Measurements from ENCODE around the gene TLL2.

The TLL2 gene

GRCh38 chr10:96505150-96506136, 8.3 kb downstream of the TLL2 start:
- CTCF ChIA-PET = no interaction called here
- TF ChIP-seq ZNF384 (IDR thresholded peaks at IDR 0.05) (no peak), FOXK2 (IDR thresholded peaks at IDR 0.05) (no peak), ELF4 (IDR thresholded peaks at IDR 0.05) (no peak), CTBP1 (IDR thresholded peaks at IDR 0.05; ENCODE audit: borderline replicate concordance) (no peak), BHLHE40 (IDR thresholded peaks at IDR 0.05; ENCODE audit: borderline replicate concordance) (no peak), FOXA1 (IDR thresholded peaks at IDR 0.05) (no peak), SP1 (IDR thresholded peaks at IDR 0.05) (no peak), FOXM1 (IDR thresholded peaks at IDR 0.05; ENCODE audit: borderline replicate concordance) (no peak), SUZ12 (IDR thresholded peaks at IDR 0.05) (no peak), L3MBTL2 (conservative IDR thresholded peaks at IDR 0.05) (no peak), ARNT (IDR thresholded peaks at IDR 0.05) (no peak), PKNOX1 (IDR thresholded peaks at IDR 0.05) (no peak), TARDBP (IDR thresholded peaks at IDR 0.05) (no peak), LEF1 (IDR thresholded peaks at IDR 0.05; ENCODE audit: borderline replicate concordance) (no peak), NFRKB (IDR thresholded peaks at IDR 0.05) (no peak)
- POLR2A ChIA-PET = no interaction called here
- DNase-seq (ENCODE audit: extremely low spot score) = no peak

DNA sequence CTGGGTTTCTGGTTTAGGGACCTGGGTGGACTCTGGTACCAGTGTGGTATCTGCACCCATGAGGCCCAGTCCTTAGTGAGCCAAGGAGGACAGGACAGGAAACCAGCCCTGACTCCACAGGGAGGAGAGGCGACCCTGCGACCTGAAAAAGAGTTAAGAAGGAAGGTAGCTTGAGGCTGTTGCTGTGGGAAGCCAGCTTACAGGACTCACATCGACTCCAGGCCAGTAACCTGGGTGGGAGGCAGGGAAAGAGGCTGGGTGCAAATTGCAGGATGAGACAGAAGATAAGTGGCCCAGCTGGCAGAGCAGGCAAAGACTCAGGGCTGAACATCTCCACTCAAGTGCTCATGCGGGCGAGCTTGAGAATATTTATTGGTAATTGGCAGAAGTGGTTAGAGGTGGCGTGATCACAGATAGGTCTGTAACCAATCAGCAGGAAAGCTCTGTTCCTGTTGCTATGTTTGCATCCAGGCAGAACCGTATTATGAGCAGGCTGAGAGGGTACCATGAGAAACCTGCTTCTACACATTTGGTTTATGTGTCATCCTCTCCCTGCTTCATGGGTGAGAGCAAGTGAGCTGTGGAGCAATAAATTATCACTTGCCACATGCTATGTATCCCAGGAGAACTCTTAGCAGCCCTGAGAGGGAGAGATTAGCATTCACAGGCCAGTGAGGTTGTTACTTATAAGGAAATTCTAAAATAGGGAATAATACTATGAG, 11.0 kb downstream of the TLL2 start:
- TF ChIP-seq FOXK2 (IDR thresholded peaks at IDR 0.05) (no peak), L3MBTL2 (conservative IDR thresholded peaks at IDR 0.05) (no peak), ZNF384 (IDR thresholded peaks at IDR 0.05) (no peak), FOXA1 (IDR thresholded peaks at IDR 0.05) (no peak), PKNOX1 (IDR thresholded peaks at IDR 0.05) (no peak), HDGF (IDR thresholded peaks at IDR 0.05; ENCODE audit: borderline replicate concordance) (no peak), NFRKB (IDR thresholded peaks at IDR 0.05) (no peak), SUZ12 (IDR thresholded peaks at IDR 0.05) (no peak), BHLHE40 (IDR thresholded peaks at IDR 0.05; ENCODE audit: borderline replicate concordance) (no peak), FOXM1 (IDR thresholded peaks at IDR 0.05; ENCODE audit: borderline replicate concordance) (no peak), SP1 (IDR thresholded peaks at IDR 0.05) (no peak), CTBP1 (IDR thresholded peaks at IDR 0.05; ENCODE audit: borderline replicate concordance) (no peak), ARNT (IDR thresholded peaks at IDR 0.05) (no peak), LEF1 (IDR thresholded peaks at IDR 0.05; ENCODE audit: borderline replicate concordance) (no peak), ELF4 (IDR thresholded peaks at IDR 0.05) (no peak), TARDBP (IDR thresholded peaks at IDR 0.05) (no peak)
- POLR2A ChIA-PET = no interaction called here
- CTCF ChIA-PET = interaction anchor here (0.6 to 1.3 kb wide), 3 partner anchors 8 to 42 kb away, joined by 3 to 5 read pairs (median 4); no protein-coding TSS in a partner anchor
- DNase-seq (ENCODE audit: extremely low spot score) = no peak

GRCh38 chr10:96501985-96502384, 11.7 kb downstream of the TLL2 start:
- DNase-seq (ENCODE audit: extremely low spot score) = no peak
- CTCF ChIA-PET = interaction anchor here (0.6 to 1.3 kb wide), 3 partner anchors 9 to 11 kb away, joined by 3 to 6 read pairs (median 5); no protein-coding TSS in a partner anchor
- TF ChIP-seq L3MBTL2 (conservative IDR thresholded peaks at IDR 0.05) (no peak), CTBP1 (IDR thresholded peaks at IDR 0.05; ENCODE audit: borderline replicate concordance) (no peak), TARDBP (IDR thresholded peaks at IDR 0.05) (no peak), ELF4 (IDR thresholded peaks at IDR 0.05) (no peak)
- POLR2A ChIA-PET = no interaction called here

GRCh38 chr10:96500519-96500918, 13.2 kb downstream of the TLL2 start:
- TF ChIP-seq ARNT (IDR thresholded peaks at IDR 0.05) = no peak
- TF ChIP-seq TARDBP (IDR thresholded peaks at IDR 0.05) = no peak
- no peak for TF ChIP-seq L3MBTL2 (conservative IDR thresholded peaks at IDR 0.05)
- TF ChIP-seq ELF4 (IDR thresholded peaks at IDR 0.05) = no peak
- TF ChIP-seq FOXA1 (IDR thresholded peaks at IDR 0.05) = no peak
- TF ChIP-seq BHLHE40 (IDR thresholded peaks at IDR 0.05; ENCODE audit: borderline replicate concordance) = no peak
- no peak for TF ChIP-seq CTBP1 (IDR thresholded peaks at IDR 0.05; ENCODE audit: borderline replicate concordance)
- no peak for TF ChIP-seq FOXK2 (IDR thresholded peaks at IDR 0.05)
- no peak for TF ChIP-seq NFRKB (IDR thresholded peaks at IDR 0.05)
- TF ChIP-seq PKNOX1 (IDR thresholded peaks at IDR 0.05) = no peak
- no peak for TF ChIP-seq FOXM1 (IDR thresholded peaks at IDR 0.05; ENCODE audit: borderline replicate concordance)
- no peak for TF ChIP-seq ZNF384 (IDR thresholded peaks at IDR 0.05)
- no peak for TF ChIP-seq HDGF (IDR thresholded peaks at IDR 0.05; ENCODE audit: borderline replicate concordance)
- TF ChIP-seq SUZ12 (IDR thresholded peaks at IDR 0.05) = no peak
- no peak for TF ChIP-seq SP1 (IDR thresholded peaks at IDR 0.05)
- TF ChIP-seq LEF1 (IDR thresholded peaks at IDR 0.05; ENCODE audit: borderline replicate concordance) = no peak
- ChIA-PET POLR2A (no interaction called here), CTCF (no interaction called here)
- DNase-seq (ENCODE audit: extremely low spot score) = no peak

GRCh38 chr10:96500050-96500449, 13.7 kb downstream of the TLL2 start:
- no peak for DNase-seq (ENCODE audit: extremely low spot score)
- ChIA-PET POLR2A (no interaction called here), CTCF (no interaction called here)
- no peak for TF ChIP-seq HDGF (IDR thresholded peaks at IDR 0.05; ENCODE audit: borderline replicate concordance)
- TF ChIP-seq LEF1 (IDR thresholded peaks at IDR 0.05; ENCODE audit: borderline replicate concordance) = no peak
- TF ChIP-seq FOXA1 (IDR thresholded peaks at IDR 0.05) = no peak
- TF ChIP-seq ARNT (IDR thresholded peaks at IDR 0.05) = no peak
- no peak for TF ChIP-seq ELF4 (IDR thresholded peaks at IDR 0.05)
- no peak for TF ChIP-seq CTBP1 (IDR thresholded peaks at IDR 0.05; ENCODE audit: borderline replicate concordance)
- no peak for TF ChIP-seq BHLHE40 (IDR thresholded peaks at IDR 0.05; ENCODE audit: borderline replicate concordance)
- TF ChIP-seq NFRKB (IDR thresholded peaks at IDR 0.05) = no peak
- TF ChIP-seq SP1 (IDR thresholded peaks at IDR 0.05) = no peak
- TF ChIP-seq L3MBTL2 (conservative IDR thresholded peaks at IDR 0.05) = no peak
- no peak for TF ChIP-seq FOXM1 (IDR thresholded peaks at IDR 0.05; ENCODE audit: borderline replicate concordance)
- TF ChIP-seq ZNF384 (IDR thresholded peaks at IDR 0.05) = no peak
- TF ChIP-seq SUZ12 (IDR thresholded peaks at IDR 0.05) = no peak
- no peak for TF ChIP-seq FOXK2 (IDR thresholded peaks at IDR 0.05)
- no peak for TF ChIP-seq TARDBP (IDR thresholded peaks at IDR 0.05)
- no peak for TF ChIP-seq PKNOX1 (IDR thresholded peaks at IDR 0.05)

Data from HEK293T (cell line).